NCI-H446 (cell line): ENCODE measurements around the gene CARMIL3.
"Not testable (repeated sequence)": the region's sequence is repeated elsewhere in the genome, so short reads cannot be mapped to it uniquely, and the experiment has no call there.

Source experiments
- DNase-seq, 2 experiments: peaks; one replicate each; lab custom pipeline; 2025; lab: John Stamatoyannopoulos, UW

Gene CARMIL3

GRCh38 chr14:24095271-24096068, 43.7 kb downstream of the CARMIL3 start:
- DNase-seq: peak; percentile 51 to 63

GRCh38 chr14:24096545-24097181, 44.9 kb downstream of the CARMIL3 start:
- DNase-seq: no peak

- no peak for DNase-seq
These were observed 46.6 kb downstream of the CARMIL3 start for GRCh38 chr14:24098229-24098926.

GRCh38 chr14:24098927-24099813, 47.4 kb downstream of the CARMIL3 start:
- DNase-seq: peak in 1 of 2 experiments; percentile 25

- no peak for DNase-seq
These were observed 48.6 kb downstream of the CARMIL3 start for GRCh38 chr14:24100197-24100981.

- DNase-seq: no peak
These were observed 49.2 kb downstream of the CARMIL3 start for GRCh38 chr14:24100982-24101494.

GRCh38 chr14:24102357-24103048, 50.7 kb downstream of the CARMIL3 start:
- DNase-seq: no peak

GRCh38 chr14:24103451-24103850, 51.6 kb downstream of the CARMIL3 start:
- DNase-seq: no peak

GRCh38 chr14:24105609-24106239, 53.9 kb downstream of the CARMIL3 start:
- not testable (repeated sequence) for DNase-seq

- DNase-seq: no peak
These were observed 55.0 kb downstream of the CARMIL3 start for GRCh38 chr14:24106672-24107271.

GRCh38 chr14:24108336-24108874, 56.6 kb downstream of the CARMIL3 start:
- DNase-seq: no peak

- no peak for DNase-seq
These were observed 58.3 kb downstream of the CARMIL3 start for GRCh38 chr14:24110060-24110459.

- no peak for DNase-seq
These were observed 58.7 kb downstream of the CARMIL3 start for GRCh38 chr14:24110523-24110922.

GRCh38 chr14:24113379-24113800, 61.6 kb downstream of the CARMIL3 start:
- DNase-seq: no peak

- DNase-seq: peak; percentile 94 to 95
These were observed 62.2 kb downstream of the CARMIL3 start for GRCh38 chr14:24113801-24114531.

GRCh38 chr14:24114532-24115421, 63.0 kb downstream of the CARMIL3 start, which contains the start of the genes DCAF11 and NRL:
TSS of gene DCAF11 (plus strand) at chr14:24114777. CDS start at chr14:24115595, 818 bp downstream.
TSS of gene NRL (minus strand) at chr14:24114949. CDS start at chr14:24082848, 32,101 bp downstream.
- DNase-seq: peak; percentile 99
